ENCODE results near the gene PGM3. TPM values are rescaled to one million over a fixed set of nuclear protein-coding genes. Genes with fewer than 3 reads are reported as not detected.
"Not testable (repeated sequence)": the region's sequence is repeated elsewhere in the genome, so short reads cannot be mapped to it uniquely, and the experiment has no call there.

PGM3 gene
- 86.9 and 173 TPM in 2 replicates for total RNA-seq

DNA sequence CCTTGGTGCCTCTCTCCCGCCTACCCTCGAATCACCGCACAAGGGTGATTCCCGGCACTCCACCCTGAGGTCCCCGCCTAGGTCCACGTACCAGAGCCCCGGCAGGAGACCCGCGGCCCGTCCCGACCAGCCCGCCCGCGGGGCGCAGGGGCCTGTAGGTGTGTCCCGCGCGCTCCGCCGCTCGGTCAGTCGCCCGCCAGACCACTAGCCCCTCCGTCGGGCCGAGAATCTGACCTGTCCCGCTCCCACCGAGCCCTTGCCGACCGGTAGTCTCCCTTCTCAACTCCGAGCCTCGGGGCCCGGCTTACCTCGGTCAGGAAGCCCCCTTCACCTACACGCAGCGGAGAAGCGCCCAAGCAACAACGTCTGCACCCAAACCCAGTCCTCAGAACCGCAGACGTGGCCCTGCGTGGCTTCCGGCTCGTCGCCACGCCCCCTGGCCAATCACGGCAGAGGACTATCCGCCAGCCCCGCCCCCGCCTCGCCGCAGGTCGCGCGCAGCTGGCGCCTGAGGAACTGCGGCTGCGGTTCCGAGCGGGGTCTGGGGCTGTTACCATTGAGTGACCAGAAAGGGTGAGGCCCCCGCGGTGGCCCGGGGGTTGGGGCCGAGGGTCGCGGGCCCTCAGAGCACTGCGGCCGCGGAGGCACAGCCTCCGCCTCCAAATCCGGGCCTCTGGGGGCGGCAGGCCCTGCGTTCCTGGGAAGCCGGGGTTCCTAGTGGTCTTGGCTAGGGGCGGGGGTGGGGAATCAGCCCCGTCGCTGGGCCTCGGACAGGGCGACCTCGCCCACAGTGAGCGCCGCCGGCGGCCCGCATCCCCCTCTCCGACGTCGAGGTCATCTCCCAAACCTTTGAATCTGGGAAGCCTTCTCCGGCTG lies at the start of gene PGM3, which contains the start of gene RWDD2A:
Gene PGM3, minus strand, starts transcription at position 395 of the 876 bp plus-strand sequence. CDS start 2,253 bp downstream, outside the sequence.
Gene RWDD2A, plus strand, starts transcription at position 487 of the 876 bp plus-strand sequence. CDS start 1,095 bp downstream, outside the sequence.
- peak; percentile 67 for DNase-seq (ENCODE audit: low read depth)

DNA sequence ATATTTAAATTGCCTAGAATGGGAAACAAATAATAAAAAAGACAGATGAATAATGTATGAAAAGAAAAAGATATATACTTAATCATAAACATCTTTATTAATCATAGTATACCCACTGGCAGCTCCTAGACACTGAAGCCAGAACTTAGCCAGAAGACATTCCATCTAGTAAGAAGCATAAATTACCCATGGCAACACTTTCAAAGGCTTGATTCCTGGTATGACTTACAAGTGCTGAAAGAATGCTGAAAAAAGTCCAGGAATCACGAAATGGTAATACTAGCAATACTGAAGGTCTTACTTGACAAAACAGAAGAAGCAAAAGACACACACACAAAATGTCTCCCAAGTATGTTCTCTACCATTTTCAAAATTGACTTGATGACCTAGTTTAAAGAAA lies 38.1 kb upstream of the PGM3 start:
- DNase-seq (ENCODE audit: low read depth): peak; percentile 10

DNA sequence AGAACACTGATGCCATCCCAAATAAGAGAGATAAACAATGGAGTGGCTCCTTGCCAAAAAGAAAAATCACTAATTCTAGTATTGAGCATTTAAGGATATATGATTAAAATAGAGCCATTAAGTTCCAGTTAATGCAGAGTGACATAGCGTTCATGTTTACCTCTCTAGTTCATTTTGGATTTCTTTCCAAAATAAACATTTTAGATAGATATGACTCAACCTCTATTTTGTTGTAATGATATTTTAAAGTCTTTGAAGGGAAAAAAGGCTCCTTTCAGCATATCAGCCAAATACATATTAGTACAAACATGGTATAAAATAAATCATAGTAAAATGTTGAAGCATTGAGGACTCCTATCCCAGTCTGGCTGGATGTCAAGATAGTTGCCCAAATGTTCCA lies 33.5 kb upstream of the PGM3 start:
- no peak for DNase-seq (ENCODE audit: low read depth)

DNA sequence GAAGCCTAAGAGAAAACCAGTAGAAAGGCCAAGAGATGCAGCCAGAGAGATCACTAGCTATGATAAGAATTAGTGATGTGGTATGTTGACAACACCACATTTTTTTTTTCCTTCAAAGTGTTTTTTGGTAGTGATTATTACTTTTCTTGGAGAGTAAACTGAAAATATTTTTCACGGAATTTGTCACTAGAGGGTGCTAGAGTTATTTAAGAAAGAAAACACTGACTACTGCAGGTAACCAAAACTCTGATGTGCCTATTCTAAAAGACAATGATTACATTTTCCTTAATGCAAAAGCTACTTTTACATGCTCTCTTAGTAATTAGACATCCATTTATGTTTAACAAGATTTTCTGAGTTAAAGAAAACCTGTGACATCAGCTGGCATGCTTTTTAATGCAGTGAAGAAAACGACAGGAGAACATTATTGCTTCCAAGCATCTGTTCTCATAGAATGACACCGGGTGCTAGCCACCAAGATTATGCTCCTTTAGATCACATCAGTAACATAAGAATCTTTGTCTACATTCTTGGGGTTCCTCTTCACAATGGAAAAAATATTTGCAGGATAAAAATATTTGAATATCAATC lies 28.9 kb upstream of the PGM3 start:
- DNase-seq (ENCODE audit: low read depth): peak; percentile 52

GRCh38 chr6:83221276-83221675 lies 28.2 kb upstream of the PGM3 start:
- DNase-seq (ENCODE audit: low read depth): no peak

DNA sequence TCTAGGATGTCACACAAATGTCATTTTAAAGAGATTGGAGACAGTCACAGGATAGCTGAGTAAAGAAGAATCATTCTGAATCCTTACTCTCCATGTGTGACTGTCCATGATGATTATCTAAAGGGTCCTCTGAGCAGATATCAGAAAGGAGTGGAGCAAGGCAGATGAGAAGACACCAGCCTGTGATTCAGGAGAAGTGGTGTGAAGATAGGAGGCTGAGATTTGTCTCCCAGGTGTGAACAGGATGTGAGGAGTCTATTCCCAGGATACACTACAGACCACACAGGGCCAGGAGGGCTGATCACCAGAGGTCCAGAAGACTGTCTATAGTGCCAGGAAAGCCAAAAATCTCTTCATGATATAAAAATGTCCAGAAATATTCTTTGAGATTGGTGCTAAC lies 27.1 kb upstream of the PGM3 start:
- no peak for DNase-seq (ENCODE audit: low read depth)

DNA sequence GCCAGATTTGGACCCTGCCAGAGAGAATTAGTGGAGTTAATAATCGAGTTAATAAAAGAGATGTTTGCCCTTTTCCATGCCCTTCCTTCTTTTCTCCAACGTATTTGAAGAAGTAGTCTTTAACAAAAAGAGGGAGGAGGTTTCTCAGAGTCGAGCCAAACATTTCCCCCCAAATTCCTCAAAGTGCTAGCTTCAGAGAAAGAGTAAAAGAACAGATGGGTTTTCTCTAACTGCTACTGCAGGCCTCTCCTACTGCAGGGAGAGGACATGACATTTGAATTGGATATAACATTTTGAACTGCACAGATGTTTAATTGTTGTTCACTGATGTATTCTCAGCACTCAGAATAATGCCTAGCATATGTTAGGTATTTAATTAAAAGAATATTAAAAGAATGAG lies 25.6 kb upstream of the PGM3 start:
- DNase-seq (ENCODE audit: low read depth): no peak

DNA sequence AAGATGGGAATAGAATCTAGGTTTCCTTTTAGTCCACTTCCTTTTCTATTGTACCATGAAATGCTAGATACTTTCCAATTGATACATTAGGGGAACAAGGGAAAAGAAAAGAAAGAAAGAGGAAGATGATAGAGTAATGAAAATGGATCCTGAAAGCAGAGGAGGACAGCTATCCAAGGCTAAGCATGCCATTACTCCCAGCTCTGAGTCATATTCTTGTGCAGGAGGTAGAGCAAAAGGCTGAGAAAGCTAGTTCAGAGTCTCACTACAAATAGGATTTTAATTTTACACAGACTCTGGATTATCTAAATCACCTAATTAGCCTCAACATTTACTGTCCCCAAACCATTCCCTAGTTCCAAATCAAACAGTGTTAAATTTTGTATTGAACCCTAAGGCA lies 23.7 kb upstream of the PGM3 start:
- DNase-seq (ENCODE audit: low read depth): no peak

GRCh38 chr6:83215131-83216047 lies 22.3 kb upstream of the PGM3 start:
- DNase-seq (ENCODE audit: low read depth): peak; percentile 72

- DNase-seq (ENCODE audit: low read depth): peak; percentile 42
Observed at GRCh38 chr6:83202031-83202430, 9.0 kb upstream of the PGM3 start.

- peak; percentile 94 for DNase-seq (ENCODE audit: low read depth)
Observed at GRCh38 chr6:83199863-83200225, 6.8 kb upstream of the PGM3 start.

GRCh38 chr6:83199173-83199862 lies 6.3 kb upstream of the PGM3 start:
- DNase-seq (ENCODE audit: low read depth): no peak

- no peak for DNase-seq (ENCODE audit: low read depth)
Observed at GRCh38 chr6:83198486-83199172, 5.6 kb upstream of the PGM3 start.

DNA sequence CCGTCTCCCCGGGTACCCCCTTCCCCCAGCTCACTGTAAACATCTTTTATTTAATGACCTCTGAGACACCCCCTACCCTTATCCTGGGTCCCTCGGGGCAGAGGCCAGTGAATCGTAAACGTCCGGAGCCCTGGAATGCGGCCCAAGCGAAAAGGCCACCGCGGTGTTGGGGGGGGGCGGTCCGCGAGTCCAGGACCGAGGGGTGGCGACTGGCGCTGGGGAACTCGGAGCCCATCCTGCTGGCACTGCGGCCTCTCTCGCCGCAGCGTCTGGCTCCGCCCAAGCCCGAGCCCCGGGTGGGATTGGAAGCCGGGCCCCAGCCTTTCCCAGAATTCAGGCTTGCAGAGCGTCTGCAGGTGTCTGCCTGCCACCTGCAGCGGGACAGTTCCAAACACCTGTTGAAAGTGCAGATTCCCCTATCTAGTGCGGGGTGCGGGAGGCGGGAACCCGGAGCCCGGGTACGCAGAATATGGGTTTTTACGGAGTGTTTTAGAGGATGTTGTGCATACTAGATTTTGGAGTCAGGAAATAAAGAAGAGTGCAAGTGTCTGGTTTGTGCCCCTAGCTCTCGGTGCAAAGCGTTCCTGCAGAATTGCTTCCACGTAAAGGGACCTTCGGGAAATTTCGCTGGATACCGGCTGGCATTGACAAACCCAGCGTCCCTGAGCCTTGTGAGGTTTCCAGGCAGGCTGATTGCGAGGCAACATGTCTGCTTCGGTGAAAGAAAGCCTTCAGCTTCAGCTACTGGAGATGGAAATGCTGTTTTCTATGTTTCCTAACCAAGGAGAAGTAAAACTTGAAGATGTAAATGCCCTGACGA lies 892 bp upstream of the PGM3 start:
- no peak for DNase-seq (ENCODE audit: low read depth)

DNA sequence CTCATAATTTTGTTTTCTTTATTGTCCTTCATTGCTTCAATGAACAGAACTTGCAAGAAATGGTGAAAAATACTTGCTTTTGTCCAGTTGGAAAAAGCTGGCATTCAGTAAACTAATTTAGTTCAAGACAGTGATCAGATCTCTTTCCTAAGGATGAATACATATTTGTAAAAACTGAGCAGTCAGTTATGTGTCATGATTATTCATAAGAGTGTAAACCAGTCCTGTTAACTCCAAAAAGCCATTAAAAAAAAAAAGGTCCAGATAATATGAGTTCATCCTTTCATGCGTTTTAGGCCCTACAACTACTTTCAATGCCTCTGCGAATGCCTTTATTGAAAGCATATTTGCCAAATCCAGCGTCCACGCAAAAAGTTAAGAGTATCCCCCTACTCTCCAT lies 609 bp downstream of the PGM3 start:
- DNase-seq (ENCODE audit: low read depth): no peak

- not testable (repeated sequence) for DNase-seq (ENCODE audit: low read depth)
Observed at GRCh38 chr6:83191974-83192373, 1.1 kb downstream of the PGM3 start.

GRCh38 chr6:83190626-83191025 lies 2.4 kb downstream of the PGM3 start:
- no peak for DNase-seq (ENCODE audit: low read depth)

- no peak for DNase-seq (ENCODE audit: low read depth)
Observed at GRCh38 chr6:83188501-83188900, 4.6 kb downstream of the PGM3 start.

DNA sequence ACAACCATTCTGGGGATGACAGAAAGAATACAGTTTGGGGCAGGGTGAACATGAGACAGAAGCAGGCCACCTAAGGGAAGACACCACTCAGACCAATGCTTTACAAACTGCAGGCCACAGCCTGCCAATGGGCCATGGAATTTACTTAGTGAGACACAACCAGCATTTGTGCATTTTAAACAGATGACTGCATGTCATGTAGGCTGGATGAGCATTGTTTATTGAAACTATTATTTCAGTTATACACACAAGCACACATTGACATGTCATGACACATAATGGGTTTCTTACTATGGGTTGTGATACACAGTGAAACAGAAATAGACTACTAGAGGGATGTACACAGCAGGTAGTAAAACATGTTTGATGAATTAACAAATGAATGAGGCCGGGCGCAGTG lies 8.0 kb downstream of the PGM3 start:
- no peak for DNase-seq (ENCODE audit: low read depth)
